CD4-positive, alpha-beta T cell (primary cell): ENCODE data around the gene SAE1. TPM values are rescaled to one million over a fixed set of nuclear protein-coding genes. Genes with fewer than 3 reads are reported as not detected.

Source experiments
- ATAC-seq: fragments of 200-7000 bp; cut with Tn5 transposase; one replicate; pipeline ENCODE4 v1.10.0; 2022; ENCODE audit warnings: mild to moderate bottlenecking; ENCODE audit not compliant: poor library complexity
- CTCF ChIA-PET: fragments of 350-600 bp; sonication (Branson Sonifier 250); formaldehyde crosslinking; loops from one replicate; lab custom pipeline; 2021; ENCODE audit warnings: antibody characterized with exemption, inconsistent platforms; lab: Charles Lee
- POLR2A ChIA-PET: fragments of 350-600 bp; sonication (Branson Sonifier 250); formaldehyde crosslinking; loops from one replicate; lab custom pipeline; 2021; ENCODE audit warnings: antibody characterized with exemption, inconsistent platforms; lab: Charles Lee
- DNase-seq, 14 experiments: peaks; one replicate each; pipeline ENCODE4 v3.0.0-alpha.2; 2013 to 2020; ENCODE audit warnings: mixed read lengths in 2 of 14
- H3K27ac ChIP-seq, 2 donors: one replicate each; pipeline versions ENCODE4 v1.5.1 to v1.7.0; 2013; ENCODE audit warnings: low read length in 2 of 2, low read depth in 1 of 2, mild to moderate bottlenecking in 1 of 2
- H3K27me3 ChIP-seq, 2 experiments: 1 replicate in 1 of 2; 2 replicates in 1 of 2; pipeline versions ENCODE4 v1.6.1 to v1.7.0; 2013; ENCODE audit warnings: low read length in 2 of 2, control low read depth in 1 of 2, mild to moderate bottlenecking in 1 of 2, moderate library complexity in 1 of 2; ENCODE audit not compliant: insufficient read depth in 2 of 2, control insufficient read depth in 1 of 2
- H3K36me3 ChIP-seq: one replicate; pipeline ENCODE4 v1.6.1; 2013; ENCODE audit warnings: low read length, control low read depth; ENCODE audit not compliant: insufficient read depth
- H3K4me1 ChIP-seq: one replicate; pipeline ENCODE4 v1.6.1; 2013; ENCODE audit warnings: low read length, control low read depth; ENCODE audit not compliant: insufficient read depth
- H3K4me3 ChIP-seq: one replicate; pipeline ENCODE4 v1.5.1; 2013; ENCODE audit warnings: mild to moderate bottlenecking, low read length, moderate library complexity
- H3K9me3 ChIP-seq, 2 experiments: 1 replicate in 1 of 2; 2 replicates in 1 of 2; pipeline versions ENCODE4 v1.6.1 to v1.7.0; 2013; ENCODE audit warnings: low read length in 2 of 2, mild to moderate bottlenecking in 2 of 2, control low read depth in 1 of 2, moderate library complexity in 1 of 2; ENCODE audit not compliant: control insufficient read depth in 1 of 2, insufficient read depth in 1 of 2
- H3K27ac Mint-ChIP-seq: one replicate; pipeline ENCODE4 v1.8.0; 2020; ENCODE audit warnings: mixed read lengths
- H3K27me3 Mint-ChIP-seq: one replicate; pipeline ENCODE4 v1.8.0; 2021; ENCODE audit warnings: mixed read lengths
- H3K36me3 Mint-ChIP-seq: one replicate; pipeline ENCODE4 v1.8.0; 2021; ENCODE audit warnings: low read depth, mixed read lengths
- H3K4me1 Mint-ChIP-seq: one replicate; pipeline ENCODE4 v1.8.0; 2021; ENCODE audit warnings: low read depth, mixed read lengths
- H3K4me3 Mint-ChIP-seq: one replicate; pipeline ENCODE4 v1.8.0; 2020; ENCODE audit warnings: mild to moderate bottlenecking, mixed read lengths
- H3K9me3 Mint-ChIP-seq: one replicate; pipeline ENCODE4 v1.8.0; 2020; ENCODE audit warnings: mixed read lengths
- intact Hi-C, 2 experiments: fragments of 100-400 bp; cut with DNase I in 1 of 2; cut with micrococcal nuclease in 1 of 2; formaldehyde crosslinking; loops; one replicate each; pipeline versions ENCODE4 v1.15.1 to v1.9.0; 2023 to 2025; cut with DNase I, micrococcal nuclease
- total RNA-seq, 174 experiments: library from RNA in 2 of 174; stranded (reverse) in 2 of 174; gene quantifications; one replicate each; pipeline ENCODE4 v1.2.3 and lab custom pipeline; 2021 to 2026
- TF ChIP-seq, protein P1 (sequence below): fragments of 200-600 bp; IDR thresholded peaks from one replicate; pipeline ENCODE4 v1.8.0; 2022; ENCODE audit warnings: antibody characterized with exemption, mild to moderate bottlenecking

The SAE1 gene
- total RNA-seq, 2 experiments from 2014 or later: 29.6 to 30.9 TPM

GRCh38 chr19:47120470-47121067 is 10.1 kb upstream of the SAE1 start:
- Histone ChIP-seq H3K27ac (no peak overlapping the region), H3K27me3 (no peaks in the 10 kb centered on the region), H3K9me3 (no peaks in the 10 kb centered on the region), H3K36me3 (no peaks in the 10 kb centered on the region), H3K4me1 (no peaks in the 10 kb centered on the region), H3K4me3 (no peak overlapping the region)
- intact Hi-C loops: no loop called here
- TF ChIP-seq, protein P1, sequence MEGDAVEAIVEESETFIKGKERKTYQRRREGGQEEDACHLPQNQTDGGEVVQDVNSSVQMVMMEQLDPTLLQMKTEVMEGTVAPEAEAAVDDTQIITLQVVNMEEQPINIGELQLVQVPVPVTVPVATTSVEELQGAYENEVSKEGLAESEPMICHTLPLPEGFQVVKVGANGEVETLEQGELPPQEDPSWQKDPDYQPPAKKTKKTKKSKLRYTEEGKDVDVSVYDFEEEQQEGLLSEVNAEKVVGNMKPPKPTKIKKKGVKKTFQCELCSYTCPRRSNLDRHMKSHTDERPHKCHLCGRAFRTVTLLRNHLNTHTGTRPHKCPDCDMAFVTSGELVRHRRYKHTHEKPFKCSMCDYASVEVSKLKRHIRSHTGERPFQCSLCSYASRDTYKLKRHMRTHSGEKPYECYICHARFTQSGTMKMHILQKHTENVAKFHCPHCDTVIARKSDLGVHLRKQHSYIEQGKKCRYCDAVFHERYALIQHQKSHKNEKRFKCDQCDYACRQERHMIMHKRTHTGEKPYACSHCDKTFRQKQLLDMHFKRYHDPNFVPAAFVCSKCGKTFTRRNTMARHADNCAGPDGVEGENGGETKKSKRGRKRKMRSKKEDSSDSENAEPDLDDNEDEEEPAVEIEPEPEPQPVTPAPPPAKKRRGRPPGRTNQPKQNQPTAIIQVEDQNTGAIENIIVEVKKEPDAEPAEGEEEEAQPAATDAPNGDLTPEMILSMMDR: no peak
- no peaks in the 10 kb centered on the region for H3K36me3 Mint-ChIP-seq
- H3K27ac Mint-ChIP-seq: no peak overlapping the region
- CTCF ChIA-PET: interaction anchor here (1.4 kb wide), 1 partner anchor 107 kb away, joined by 4 read pairs; no protein-coding TSS in a partner anchor
- ATAC-seq: no peak
- no peaks in the 10 kb centered on the region for H3K27me3 Mint-ChIP-seq
- no peaks in the 10 kb centered on the region for H3K9me3 Mint-ChIP-seq
- H3K4me3 Mint-ChIP-seq: no peak overlapping the region
- H3K4me1 Mint-ChIP-seq: peaks cover 4% of the 10 kb centered on the region
- POLR2A ChIA-PET: no interaction called here
- no peak for DNase-seq

DNA sequence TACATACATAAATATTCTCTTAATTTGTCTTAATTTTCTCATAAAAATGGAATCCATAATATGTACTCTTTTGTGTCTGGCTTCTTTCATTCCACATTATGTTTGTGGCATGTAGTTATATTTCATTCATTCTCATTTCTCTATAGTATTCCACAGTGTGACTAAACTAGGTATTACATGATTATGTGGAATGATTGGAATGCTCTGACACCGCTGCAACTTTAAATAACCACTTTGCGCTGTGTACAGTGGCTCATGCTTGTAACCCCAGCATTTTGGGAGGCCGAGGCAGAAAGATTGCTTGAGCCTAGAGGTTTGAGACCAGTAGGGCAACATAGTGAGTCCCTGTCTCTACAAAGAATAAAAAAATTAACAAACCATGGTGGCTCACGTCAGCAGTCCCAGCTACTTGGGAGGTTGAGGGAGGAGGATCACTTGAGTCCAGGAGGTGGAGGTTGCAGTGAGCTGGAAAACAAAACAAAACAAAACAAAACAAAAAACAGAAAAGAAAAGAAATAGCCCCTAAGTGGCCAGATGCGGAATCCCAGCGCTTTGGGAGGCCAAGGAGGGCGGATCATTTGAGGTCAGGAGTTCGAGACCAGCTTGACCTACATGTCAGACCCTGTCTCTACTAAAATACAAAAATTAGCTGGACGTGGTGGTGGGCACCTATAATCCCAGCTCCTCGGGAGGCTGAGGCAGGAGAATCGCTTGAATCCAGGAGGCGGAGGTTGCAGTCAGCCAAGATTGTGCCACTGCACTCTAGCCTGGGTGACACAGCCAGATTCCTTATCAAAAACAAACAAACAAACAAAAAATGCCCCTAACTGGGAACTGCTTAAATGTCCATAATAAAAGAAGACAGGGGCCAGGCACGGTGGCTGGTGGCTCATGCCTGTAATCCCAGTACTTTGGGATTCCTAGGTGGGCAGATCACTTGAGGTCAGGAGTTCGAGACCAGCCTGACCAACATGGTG is 8.0 kb upstream of the SAE1 start:
- H3K36me3 Mint-ChIP-seq: no peaks in the 10 kb centered on the region
- Histone ChIP-seq H3K4me3 (no peak overlapping the region), H3K27ac (no peak overlapping the region), H3K9me3 (no peaks in the 10 kb centered on the region), H3K36me3 (no peaks in the 10 kb centered on the region), H3K27me3 (no peaks in the 10 kb centered on the region), H3K4me1 (no peaks in the 10 kb centered on the region)
- no peaks in the 10 kb centered on the region for H3K9me3 Mint-ChIP-seq
- POLR2A ChIA-PET: interaction anchor here (0.7 kb wide), 1 partner anchor 10 kb away, joined by 3 read pairs; the partner anchor contains the start of gene ZC3H4
- TF ChIP-seq, protein P1: no peak
- CTCF ChIA-PET: interaction anchor here (1.4 kb wide), 1 partner anchor 121 kb away, joined by 4 read pairs; no protein-coding TSS in a partner anchor
- H3K4me1 Mint-ChIP-seq: peaks cover 4% of the 10 kb centered on the region
- no peaks in the 10 kb centered on the region for H3K27me3 Mint-ChIP-seq
- H3K27ac Mint-ChIP-seq: no peak overlapping the region
- intact Hi-C loops: no loop called here
- H3K4me3 Mint-ChIP-seq: no peak overlapping the region
- DNase-seq (no peak), ATAC-seq (no peak)

- CTCF ChIA-PET: interaction anchor here (0.6 to 1.4 kb wide), 3 partner anchors 25 to 120 kb away, joined by 3 to 5 read pairs (median 4); no protein-coding TSS in a partner anchor
- ATAC-seq (no peak), DNase-seq (no peak)
- TF ChIP-seq, protein P1: no peak
- Mint-ChIP-seq H3K4me3 (no peak overlapping the region), H3K4me1 (peaks cover 4% of the 10 kb centered on the region), H3K27me3 (no peaks in the 10 kb centered on the region), H3K9me3 (no peaks in the 10 kb centered on the region), H3K36me3 (no peaks in the 10 kb centered on the region), H3K27ac (no peak overlapping the region)
- no peaks in the 10 kb centered on the region for H3K9me3 ChIP-seq
- POLR2A ChIA-PET: interaction anchor here (0.8 kb wide), 2 partner anchors 10 to 22 kb away, joined by 3 read pairs; partner anchors contain the start of gene ZC3H4
- no peak overlapping the region for H3K4me3 ChIP-seq
- intact Hi-C loops: no loop called here
- H3K27ac ChIP-seq: no peak overlapping the region
- H3K4me1 ChIP-seq: no peaks in the 10 kb centered on the region
- H3K36me3 ChIP-seq: no peaks in the 10 kb centered on the region
- no peaks in the 10 kb centered on the region for H3K27me3 ChIP-seq
These were observed 7.2 kb upstream of the SAE1 start for GRCh38 chr19:47123406-47123805.
